Prostate gland (tissue), 2 donors: Measurements from ENCODE around the gene STK16. TPM values are rescaled to one million over a fixed set of nuclear protein-coding genes. Genes with fewer than 3 reads are reported as not detected.

Source experiments
- DNase-seq: peaks from one replicate; pipeline ENCODE4 v3.0.0-alpha.2; 2019; ENCODE audit warnings: low spot score
- H3K27ac ChIP-seq, 2 donors: fragments of 200-600 bp; sonication (generic); 2 replicates each; pipeline ENCODE4 v1.5.1; 2017 to 2019
- H3K27me3 ChIP-seq: fragments of 200-600 bp; sonication (generic); replicated peaks from 2 replicates; pipeline ENCODE4 v1.5.1; 2019; ENCODE audit not compliant: insufficient read depth
- H3K36me3 ChIP-seq, 2 donors: fragments of 200-600 bp; sonication (generic); 1 replicate in 1 of 2; 2 replicates in 1 of 2; pipeline versions ENCODE4 v1.5.1 to v1.8.1; 2017 to 2019
- H3K4me1 ChIP-seq: fragments of 200-600 bp; sonication (generic); replicated peaks from 2 replicates; pipeline ENCODE4 v1.5.1; 2019
- H3K4me3 ChIP-seq, 2 donors: fragments of 200-600 bp; sonication (generic); 2 replicates each; pipeline ENCODE4 v1.5.1; 2017 to 2019
- H3K9me3 ChIP-seq: fragments of 200-600 bp; sonication (generic); 2 replicates; pipeline ENCODE4 v1.5.1; 2017
- CTCF ChIP-seq, 4 experiments: fragments of 200-600 bp in 2 of 4; fragments of 450-650 bp in 2 of 4; sonication (generic) in 2 of 4; IDR thresholded peaks; 1 replicate in 3 of 4; 2 replicates in 1 of 4; pipeline ENCODE4 v1.5.1; 2016 to 2019; ENCODE audit warnings: antibody characterized with exemption in 4 of 4, mild to moderate bottlenecking in 2 of 4, moderate library complexity in 2 of 4
- POLR2A ChIP-seq: fragments of 450-650 bp; IDR thresholded peaks from one replicate; pipeline ENCODE4 v1.6.1; 2016; ENCODE audit warnings: antibody characterized with exemption, mild to moderate bottlenecking
- POLR2AphosphoS5 ChIP-seq: sonication (generic); formaldehyde crosslinking; IDR thresholded peaks from one replicate; pipeline ENCODE4 v1.6.1; 2017; ENCODE audit warnings: antibody characterized with exemption
- WGBS: methylation state at CpG from one replicate; pipeline ENCODE4 v1.1.5; 2018; 5-methylcytosine and 5-hydroxymethylcytosine counted together
- intact Hi-C: fragments of 100-400 bp; cut with DNase I; formaldehyde crosslinking; loops from one replicate; pipeline ENCODE4 v1.14.2; 2022
- total RNA-seq, 2 donors: library from RNA; depleted of rRNA; stranded (reverse); fragments of >200 nt; gene quantifications; one replicate each; pipeline ENCODE4 v1.1.0, GENCODE V29; 2016

Gene STK16
- total RNA-seq, 2 donors from 2014 or later: 20.5 to 26.1 TPM

GRCh38 chr2:219250049-219250781 lies 4.9 kb downstream of the STK16 start:
- WGBS: 60% methylated on average over 22 of the region's 22 CpGs
- Histone ChIP-seq H3K4me3 (no peak overlapping the region), H3K36me3 (no peaks in the 10 kb centered on the region), H3K4me1 (peaks cover 29% of the 10 kb centered on the region), H3K27ac (peak overlapping the region; percentile 86 to 94), H3K27me3 (no peaks in the 10 kb centered on the region), H3K9me3 (no peaks in the 10 kb centered on the region)
- no peak for TF ChIP-seq POLR2A
- no peak for TF ChIP-seq CTCF (IDR thresholded peaks at IDR 0.05)
- TF ChIP-seq POLR2AphosphoS5: no peak
- intact Hi-C loops: no loop called here
- no peak for DNase-seq

- 82% methylated on average over 6 of the region's 6 CpGs for WGBS
- peaks cover 29% of the 10 kb centered on the region for H3K4me1 ChIP-seq
- H3K9me3 ChIP-seq: no peaks in the 10 kb centered on the region
- no peak for TF ChIP-seq POLR2A
- no peak for TF ChIP-seq CTCF (IDR thresholded peaks at IDR 0.05)
- no peak for TF ChIP-seq POLR2AphosphoS5
- no peaks in the 10 kb centered on the region for H3K36me3 ChIP-seq
- H3K27me3 ChIP-seq: no peaks in the 10 kb centered on the region
- DNase-seq: no peak
- no peak overlapping the region for H3K4me3 ChIP-seq
- intact Hi-C loops: no loop called here
- peak overlapping the region; percentile 86 to 94 for H3K27ac ChIP-seq
Measured at GRCh38 chr2:219251656-219252055, 6.4 kb downstream of the STK16 start.

- WGBS: 71% methylated on average over 5 of the region's 5 CpGs
- TF ChIP-seq POLR2AphosphoS5: no peak
- TF ChIP-seq POLR2A: no peak
- TF ChIP-seq CTCF (IDR thresholded peaks at IDR 0.05): no peak
- DNase-seq: no peak
- intact Hi-C loops: no loop called here
- Histone ChIP-seq H3K9me3 (no peaks in the 10 kb centered on the region), H3K27ac (peak overlapping the region; percentile 84 to 94), H3K4me1 (peaks cover 29% of the 10 kb centered on the region), H3K36me3 (no peaks in the 10 kb centered on the region), H3K4me3 (peak overlapping the region; percentile 64 to 67), H3K27me3 (no peaks in the 10 kb centered on the region)
Measured at GRCh38 chr2:219252084-219252483, 6.8 kb downstream of the STK16 start.

- intact Hi-C loops: no loop called here
- no peak for DNase-seq
- H3K36me3 ChIP-seq: no peaks in the 10 kb centered on the region
- H3K4me3 ChIP-seq: peak overlapping the region; percentile 64 to 67
- WGBS: 8% methylated on average over 9 of the region's 9 CpGs
- H3K9me3 ChIP-seq: no peaks in the 10 kb centered on the region
- TF ChIP-seq POLR2A (no peak), CTCF (IDR thresholded peaks at IDR 0.05) (no peak), POLR2AphosphoS5 (no peak)
- H3K4me1 ChIP-seq: peaks cover 29% of the 10 kb centered on the region
- no peaks in the 10 kb centered on the region for H3K27me3 ChIP-seq
- H3K27ac ChIP-seq: peak overlapping the region; percentile 84 to 94
Measured at GRCh38 chr2:219252570-219252899, 7.3 kb downstream of the STK16 start.
